PC-3 (cell line): ENCODE measurements around the gene SUB1. TPM values are rescaled to one million over a fixed set of nuclear protein-coding genes. Genes with fewer than 3 reads are reported as not detected.

ENCODE experiments used
- ATAC-seq: fragments of 200-7000 bp; cut with Tn5 transposase; 2 replicates; pipeline ENCODE4 v1.9.1; 2020; ENCODE audit warnings: mild to moderate bottlenecking, moderate library complexity
- BruUV-seq: library from RNA; stranded (reverse); fragments of 400-500 nt; replicated peaks from 2 replicates; lab custom pipeline; 2021; lab: Mats Ljungman, UMichigan
- CTCF ChIA-PET: fragments of 300-600 bp; sonication (Branson Sonifier 250); formaldehyde crosslinking; loops from one replicate; lab custom pipeline; 2022; ENCODE audit warnings: antibody characterized with exemption; lab: Charles Lee
- POLR2A ChIA-PET: fragments of 300-600 bp; sonication (Branson Sonifier 250); formaldehyde crosslinking; loops from one replicate; lab custom pipeline; 2022; ENCODE audit warnings: antibody characterized with exemption; ENCODE audit not compliant: unreplicated experiment; lab: Charles Lee
- DNase-seq: peaks from one replicate; pipeline ENCODE4 v3.0.0-alpha.2; 2015
- H2AFZ ChIP-seq: fragments of 300-600 bp; sonication (generic); 2 replicates; pipeline ENCODE4 v1.6.0; 2016; ENCODE audit warnings: antibody characterized with exemption, low read length
- H3F3A ChIP-seq: fragments of 300-600 bp; sonication (generic); one replicate; pipeline ENCODE4 v1.6.0; 2017; ENCODE audit warnings: antibody characterized with exemption, low read length, control low read depth, mild to moderate bottlenecking; ENCODE audit not compliant: unreplicated experiment
- H3K27ac ChIP-seq: fragments of 300-600 bp; sonication (generic); 2 replicates; pipeline ENCODE4 v1.5.1; 2016; ENCODE audit warnings: mild to moderate bottlenecking, low read length
- H3K27me3 ChIP-seq: fragments of 300-600 bp; sonication (generic); 2 replicates; pipeline ENCODE4 v1.6.1; 2016; ENCODE audit warnings: low read length, mixed read lengths
- H3K36me3 ChIP-seq: fragments of 300-600 bp; sonication (generic); 2 replicates; pipeline ENCODE4 v1.6.1; 2016; ENCODE audit warnings: low read depth, mixed run types, low read length, mixed read lengths
- H3K4me1 ChIP-seq: fragments of 300-600 bp; sonication (generic); 2 replicates; pipeline ENCODE4 v1.5.1; 2016; ENCODE audit warnings: low read length; ENCODE audit not compliant: insufficient read depth
- H3K4me2 ChIP-seq: fragments of 300-600 bp; sonication (generic); 2 replicates; pipeline ENCODE4 v1.6.0; 2016; ENCODE audit warnings: low read length
- H3K4me3 ChIP-seq: fragments of 300-600 bp; sonication (generic); 2 replicates; pipeline ENCODE4 v1.5.1; 2016; ENCODE audit warnings: mild to moderate bottlenecking, low read length, mixed read lengths
- H3K79me2 ChIP-seq: fragments of 300-600 bp; sonication (generic); 2 replicates; pipeline ENCODE4 v1.6.1; 2017; ENCODE audit warnings: low read length, mixed read lengths
- H3K9ac ChIP-seq: fragments of 300-600 bp; sonication (generic); 2 replicates; pipeline ENCODE4 v1.6.0; 2016; ENCODE audit warnings: mild to moderate bottlenecking, low read length
- H3K9me2 ChIP-seq: fragments of 300-600 bp; sonication (generic); replicated peaks from 2 replicates; pipeline ENCODE4 v1.6.1; 2016; ENCODE audit warnings: mixed run types, low read length, mixed read lengths
- H3K9me3 ChIP-seq: fragments of 300-600 bp; sonication (generic); 2 replicates; pipeline ENCODE4 v1.6.1; 2016; ENCODE audit warnings: low read length, mixed read lengths
- H4K20me1 ChIP-seq: fragments of 300-600 bp; sonication (generic); 2 replicates; pipeline ENCODE4 v1.6.1; 2016; ENCODE audit warnings: low read length, mixed read lengths
- CTCF ChIP-seq: fragments of 300-600 bp; sonication (generic); conservative IDR thresholded peaks from 2 replicates; pipeline ENCODE4 v1.5.1; 2017; ENCODE audit warnings: antibody characterized with exemption, low read depth, mild to moderate bottlenecking, low read length
- EZH2 ChIP-seq: fragments of 300-600 bp; sonication (generic); IDR thresholded peaks from one replicate; pipeline ENCODE4 v1.6.1; 2017; ENCODE audit warnings: antibody characterized with exemption, mild to moderate bottlenecking, low read length; ENCODE audit not compliant: unreplicated experiment
- EZH2phosphoT487 ChIP-seq: fragments of 300-600 bp; sonication (generic); IDR thresholded peaks from 2 replicates; pipeline ENCODE4 v1.6.1; 2018; ENCODE audit warnings: mild to moderate bottlenecking, antibody characterized with exemption, low read length, borderline replicate concordance
- intact Hi-C: fragments of 100-400 bp; cut with micrococcal nuclease; formaldehyde crosslinking; loops from 2 replicates; pipeline ENCODE4 v1.9.0; 2023
- total RNA-seq: library from RNA; depleted of rRNA; stranded (reverse); fragments of >200 nt; gene quantifications from 2 replicates; pipeline ENCODE4 v1.2.3, GENCODE V29; 2014

Gene SUB1
- total RNA-seq, 1 experiment from 2014 or later = 185 TPM

- intact Hi-C loops = no loop called here
- no TSS peak for BruUV-seq
- no peak overlapping the region for H3K9ac ChIP-seq
- no peaks in the 10 kb centered on the region for H3K27me3 ChIP-seq
- H3F3A ChIP-seq = no peaks in the 10 kb centered on the region
- H3K4me3 ChIP-seq = no peak overlapping the region
- H2AFZ ChIP-seq = no peak overlapping the region
- ATAC-seq (no peak), DNase-seq (no peak)
- no peaks in the 10 kb centered on the region for H3K36me3 ChIP-seq
- H3K27ac ChIP-seq = no peak overlapping the region
- H4K20me1 ChIP-seq = no peaks in the 10 kb centered on the region
- H3K9me2 ChIP-seq = no peaks in the 10 kb centered on the region
- H3K4me2 ChIP-seq = no peak overlapping the region
- no peaks in the 10 kb centered on the region for H3K4me1 ChIP-seq
- H3K79me2 ChIP-seq = no peaks in the 10 kb centered on the region
- no peak for TF ChIP-seq EZH2
- no peak for TF ChIP-seq CTCF
- ChIA-PET POLR2A (no interaction called here), CTCF (no interaction called here)
- no peaks in the 10 kb centered on the region for H3K9me3 ChIP-seq
These were observed 10.7 kb upstream of the SUB1 start for GRCh38 chr5:32574540-32575175.

- intact Hi-C loops = no loop called here
- H3K4me1 ChIP-seq = no peaks in the 10 kb centered on the region
- no peak for ATAC-seq
- H2AFZ ChIP-seq = no peak overlapping the region
- H3K27me3 ChIP-seq = no peaks in the 10 kb centered on the region
- no peaks in the 10 kb centered on the region for H4K20me1 ChIP-seq
- H3F3A ChIP-seq = no peaks in the 10 kb centered on the region
- POLR2A ChIA-PET = no interaction called here
- no peak overlapping the region for H3K9ac ChIP-seq
- H3K36me3 ChIP-seq = no peaks in the 10 kb centered on the region
- no peaks in the 10 kb centered on the region for H3K79me2 ChIP-seq
- no peak overlapping the region for H3K4me2 ChIP-seq
- BruUV-seq = no TSS peak
- no peaks in the 10 kb centered on the region for H3K9me2 ChIP-seq
- no peak overlapping the region for H3K4me3 ChIP-seq
- no peak overlapping the region for H3K27ac ChIP-seq
- CTCF ChIA-PET = no interaction called here
- TF ChIP-seq CTCF (no peak), EZH2 (no peak), EZH2phosphoT487 (no peak)
- no peaks in the 10 kb centered on the region for H3K9me3 ChIP-seq
- no peak for DNase-seq
These were observed 7.0 kb upstream of the SUB1 start for GRCh38 chr5:32578363-32578762.

GRCh38 chr5:32578764-32579163 is 6.6 kb upstream of the SUB1 start:
- H3K4me1 ChIP-seq = no peaks in the 10 kb centered on the region
- CTCF ChIA-PET = no interaction called here
- H3K4me3 ChIP-seq = no peak overlapping the region
- no peaks in the 10 kb centered on the region for H3F3A ChIP-seq
- DNase-seq (no peak), ATAC-seq (no peak)
- no peaks in the 10 kb centered on the region for H3K9me2 ChIP-seq
- TF ChIP-seq CTCF (no peak), EZH2phosphoT487 (no peak), EZH2 (no peak)
- POLR2A ChIA-PET = interaction anchor here (0.6 kb wide), 1 partner anchor 734 kb away, joined by 3 read pairs; no protein-coding TSS in a partner anchor
- no peak overlapping the region for H2AFZ ChIP-seq
- intact Hi-C loops = no loop called here
- no peaks in the 10 kb centered on the region for H3K27me3 ChIP-seq
- no peaks in the 10 kb centered on the region for H3K79me2 ChIP-seq
- BruUV-seq = no TSS peak
- H3K36me3 ChIP-seq = no peaks in the 10 kb centered on the region
- H3K4me2 ChIP-seq = no peak overlapping the region
- no peaks in the 10 kb centered on the region for H4K20me1 ChIP-seq
- no peaks in the 10 kb centered on the region for H3K9me3 ChIP-seq
- H3K9ac ChIP-seq = no peak overlapping the region
- no peak overlapping the region for H3K27ac ChIP-seq
